Daoy (cell line): ENCODE measurements around the gene GRIK5. TPM values are rescaled to one million over a fixed set of nuclear protein-coding genes. Genes with fewer than 3 reads are reported as not detected.
"Not testable (repeated sequence)": the region's sequence is repeated elsewhere in the genome, so short reads cannot be mapped to it uniquely, and the experiment has no call there.

Experiments used
- DNase-seq: peaks from one replicate; pipeline ENCODE4 v3.0.0-alpha.2; 2015; ENCODE audit warnings: low read depth
- total RNA-seq: library from RNA; depleted of rRNA; stranded (reverse); fragments of >200 nt; shearing (Covaris generic); gene quantifications from 2 replicates; pipeline ENCODE4 v1.2.3, GENCODE V29; 2014; rRNA removed

Gene GRIK5
- 0.42 and 0.57 TPM in 2 replicates for total RNA-seq

GRCh38 chr19:42069619-42070351 is at the start of gene GRIK5:
TSS of gene GRIK5 (minus strand) at chr19:42070206. CDS start at chr19:42065770, 4,436 bp downstream.
- DNase-seq: no peak

DNA sequence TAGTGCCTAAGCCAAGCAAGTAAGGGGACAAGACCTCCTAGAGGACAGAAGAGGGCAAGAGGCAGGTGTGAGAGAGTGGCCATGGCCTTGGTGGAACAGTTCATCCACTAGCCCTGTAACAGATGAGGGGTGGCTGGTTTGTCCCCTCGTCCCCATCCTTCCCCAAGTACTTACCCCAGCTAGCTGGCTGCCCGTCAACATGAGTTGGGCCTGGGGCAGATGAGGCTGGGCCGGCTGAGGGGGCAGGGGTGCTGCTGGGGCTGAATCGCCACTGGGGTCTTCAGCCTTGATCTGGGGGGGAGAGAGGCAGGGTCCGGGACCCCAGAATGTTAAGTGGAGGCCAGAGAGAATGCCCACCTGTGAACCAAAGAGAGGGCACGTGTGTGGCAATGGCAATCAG is 47.1 kb upstream of the GRIK5 start:
- DNase-seq: no peak

DNA sequence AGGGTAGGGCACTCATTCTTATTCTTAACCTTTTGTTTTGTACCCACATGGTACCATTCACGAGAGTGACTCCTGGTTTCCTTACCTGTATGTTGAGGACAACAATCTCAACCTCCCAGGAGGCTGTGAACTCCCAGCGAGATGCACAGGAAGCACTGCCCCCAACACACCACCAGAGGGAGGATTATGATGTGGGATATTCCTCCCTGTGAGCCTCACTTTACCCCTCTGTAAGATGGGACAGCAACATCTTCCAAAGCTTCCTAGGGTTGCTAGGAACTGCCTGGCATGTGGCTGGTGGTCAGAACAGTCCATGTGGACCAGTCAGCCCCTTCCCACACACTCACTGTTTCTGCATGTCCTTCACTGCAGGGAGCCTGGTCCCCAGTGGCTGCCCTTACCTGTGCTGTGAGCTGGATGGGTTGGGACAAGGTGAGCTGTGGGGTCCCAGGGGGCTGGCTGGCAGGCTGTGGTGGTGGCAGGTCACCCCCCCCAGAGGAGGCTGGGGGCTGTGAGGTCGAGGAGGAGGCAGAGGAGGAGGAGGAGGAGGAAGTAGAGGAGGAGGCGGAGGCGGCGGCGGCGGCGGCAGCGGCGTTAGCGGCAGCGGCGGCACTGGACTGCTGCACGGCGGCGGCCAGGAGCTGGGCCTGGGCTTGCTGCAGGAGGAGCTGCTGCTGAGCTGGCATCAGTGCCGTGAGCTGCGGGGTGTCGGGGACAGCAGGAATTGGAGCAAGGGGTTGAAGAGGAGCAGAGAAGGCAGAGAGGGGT is 46.5 kb upstream of the GRIK5 start:
- no peak for DNase-seq

- no peak for DNase-seq
Measured at GRCh38 chr19:42115705-42116104, 45.7 kb upstream of the GRIK5 start.

GRCh38 chr19:42115219-42115618 is 45.2 kb upstream of the GRIK5 start:
- DNase-seq: no peak

- DNase-seq: peak; percentile 61
Measured at GRCh38 chr19:42114412-42114811, 44.4 kb upstream of the GRIK5 start.

DNA sequence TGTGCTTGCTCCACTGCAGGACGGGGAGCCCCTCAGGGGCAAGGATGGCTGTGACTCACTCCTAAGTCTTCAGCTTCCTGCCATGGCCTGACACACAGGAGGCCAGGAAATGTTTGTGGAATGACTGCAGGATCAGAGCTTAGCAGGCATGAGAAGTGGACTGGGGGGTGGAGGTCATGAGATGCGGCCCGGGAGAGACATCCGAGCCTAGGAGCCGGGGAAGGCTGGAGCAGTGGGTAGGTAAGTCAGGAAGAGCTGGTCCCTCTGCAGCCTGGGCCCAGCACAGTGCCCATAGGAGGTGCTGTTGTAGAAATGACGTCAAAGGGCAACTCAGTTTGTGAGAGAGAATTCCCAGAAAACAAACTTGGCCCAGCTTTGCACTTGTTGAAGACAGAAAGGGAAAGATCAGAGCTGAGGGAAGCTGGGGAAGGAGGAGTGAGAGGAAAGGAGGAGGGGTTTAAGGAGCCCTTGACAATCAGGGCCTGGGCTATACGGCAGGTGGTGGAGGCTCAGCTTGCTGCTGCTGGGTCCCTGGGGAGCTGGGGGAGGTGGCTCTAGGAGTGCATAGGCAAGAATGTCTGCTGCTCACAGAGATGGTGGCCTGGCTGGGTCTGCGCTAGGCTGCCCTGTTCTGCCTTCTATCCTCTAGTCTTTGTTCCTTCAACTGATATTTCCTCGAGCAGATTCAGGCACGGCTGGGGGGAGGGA is 43.8 kb upstream of the GRIK5 start:
- DNase-seq: peak; percentile 98

- peak; percentile 82 for DNase-seq
Measured at GRCh38 chr19:42111811-42112210, 41.8 kb upstream of the GRIK5 start.

DNA sequence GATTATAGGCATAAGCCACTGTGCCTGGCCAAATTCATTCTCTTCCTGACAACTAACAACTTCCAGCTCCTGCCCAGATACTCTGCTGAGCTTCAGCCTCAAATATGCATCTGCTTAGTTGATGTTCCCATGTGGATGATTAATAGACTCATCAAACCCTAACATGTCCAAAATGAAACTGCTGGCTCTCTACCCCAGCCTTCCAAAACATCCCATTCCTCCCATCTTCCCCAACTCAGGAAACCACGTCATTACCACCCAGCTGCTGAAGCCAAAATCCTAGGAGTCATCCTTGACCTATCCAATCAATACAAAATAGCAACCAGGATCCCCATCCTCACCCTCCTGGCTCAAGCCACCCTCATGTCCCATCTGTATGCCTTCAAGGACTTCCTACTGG is 41.4 kb upstream of the GRIK5 start:
- DNase-seq: peak; percentile 72

- DNase-seq: no peak
Measured at GRCh38 chr19:42110658-42111057, 40.7 kb upstream of the GRIK5 start.

- DNase-seq: no peak
Measured at GRCh38 chr19:42109896-42110295, 39.9 kb upstream of the GRIK5 start.

GRCh38 chr19:42108527-42109389 is 38.8 kb upstream of the GRIK5 start:
- peak; percentile 92 for DNase-seq

- no peak for DNase-seq
Measured at GRCh38 chr19:42105368-42105767, 35.4 kb upstream of the GRIK5 start.

DNA sequence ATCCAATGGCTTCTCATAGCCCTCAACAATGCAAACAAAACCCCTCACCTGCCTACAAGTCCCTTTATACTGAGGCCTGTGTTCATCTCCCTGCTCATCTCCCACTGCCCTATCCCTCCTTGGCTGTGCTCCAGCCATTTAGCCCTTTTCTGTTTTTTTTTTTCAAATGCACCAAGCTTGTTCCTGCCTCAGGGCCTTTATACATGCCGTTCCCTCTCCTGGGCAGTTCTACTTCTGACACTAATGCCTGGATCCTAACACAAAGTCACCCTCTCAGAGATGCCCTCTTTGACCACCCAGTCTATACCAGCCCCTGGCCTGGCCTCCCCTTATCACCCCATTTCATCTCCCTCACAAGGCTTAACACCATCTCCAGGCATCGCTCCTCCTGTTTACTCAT is 32.9 kb upstream of the GRIK5 start:
- no peak for DNase-seq

GRCh38 chr19:42100241-42100640 is 30.2 kb upstream of the GRIK5 start:
- DNase-seq: not testable (repeated sequence)

- DNase-seq: no peak
Measured at GRCh38 chr19:42099336-42099925, 29.4 kb upstream of the GRIK5 start.

- DNase-seq: no peak
Measured at GRCh38 chr19:42098781-42099180, 28.8 kb upstream of the GRIK5 start.

DNA sequence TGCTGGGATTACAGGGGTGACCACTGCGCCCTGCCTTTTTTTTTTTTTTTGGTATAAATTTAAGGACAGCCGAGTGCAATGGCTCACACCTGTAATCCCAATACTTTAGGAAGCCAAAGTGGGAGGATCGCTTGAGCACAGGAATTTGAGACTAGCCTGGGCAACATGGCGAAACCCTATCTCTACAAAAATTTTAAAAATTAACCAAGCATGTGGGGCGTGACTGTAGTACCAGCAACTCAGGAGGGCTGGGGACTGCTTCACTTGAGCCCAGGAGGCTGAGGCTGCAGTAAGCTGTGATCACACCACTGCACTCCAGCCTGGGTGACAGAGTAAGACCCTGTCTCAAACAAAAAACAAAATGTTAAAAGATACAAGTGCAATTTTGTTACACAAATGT is 27.5 kb upstream of the GRIK5 start:
- DNase-seq: no peak

DNA sequence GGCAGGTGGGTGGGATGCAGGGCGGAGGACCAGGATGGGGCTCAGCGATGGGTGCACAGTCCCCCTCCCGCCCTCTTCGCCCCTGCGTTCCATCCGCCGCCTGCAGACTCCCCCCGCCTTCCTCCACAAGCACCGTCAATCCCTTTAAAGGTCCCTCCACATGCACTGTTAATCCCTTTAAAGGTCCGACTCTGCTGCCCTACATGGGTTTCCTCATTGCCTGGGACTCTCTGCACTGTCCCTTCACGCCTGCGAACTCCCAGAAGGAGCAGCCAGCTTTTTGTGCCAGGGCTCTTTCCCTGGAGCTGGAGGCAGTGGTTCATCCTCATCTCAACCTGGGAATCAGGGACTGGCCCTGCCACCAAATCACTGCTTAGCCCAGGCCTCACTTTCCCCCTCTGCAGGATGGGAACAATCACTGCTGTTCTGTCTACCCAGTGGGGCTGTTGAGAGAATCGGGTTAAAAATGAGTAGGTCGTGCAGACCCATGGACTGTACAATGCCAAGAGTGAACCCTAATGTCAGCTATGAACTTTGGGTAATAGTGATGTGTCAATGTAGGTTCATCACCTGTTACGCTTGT is 26.3 kb upstream of the GRIK5 start:
- DNase-seq: no peak

DNA sequence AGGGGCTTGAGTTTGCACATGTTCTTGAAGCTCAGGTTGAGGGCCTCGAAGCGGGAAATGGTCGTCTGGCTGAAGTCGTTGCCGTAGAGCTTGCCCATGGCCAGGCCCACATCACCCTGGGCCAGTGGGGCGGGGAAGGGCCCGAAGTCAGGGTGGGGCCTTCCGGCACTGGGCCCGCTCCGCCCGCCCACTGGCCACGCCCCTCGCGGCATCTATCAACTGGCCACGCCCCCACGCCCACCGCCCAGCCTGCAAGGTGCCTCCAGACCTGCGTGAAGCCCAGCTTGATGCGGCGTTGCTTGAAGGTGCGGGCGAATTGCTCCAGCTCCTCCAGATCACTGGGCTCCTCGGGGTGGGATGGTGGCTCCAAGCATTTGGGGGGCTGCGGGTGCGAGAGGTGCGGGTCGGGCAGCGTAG is 25.8 kb upstream of the GRIK5 start:
- no peak for DNase-seq
